A549 (cell line): ENCODE results near the gene IMPA2.

Source experiments
- SMC3 ChIP-seq: fragments of >200 bp; sonication (Bioruptor Twin); formaldehyde crosslinking; IDR thresholded peaks from 3 replicates; pipeline ENCODE4 v1.6.1; 2018; ENCODE audit warnings: inconsistent platforms
- TF ChIP-seq, protein P1 (sequence below): IDR thresholded peaks from 2 replicates; pipeline ENCODE4 v1.6.1; 2012
- TF ChIP-seq, protein P2 (sequence below): fragments of >200 bp; sonication (Bioruptor Twin); formaldehyde crosslinking; IDR thresholded peaks from 3 replicates; pipeline ENCODE4 v1.5.1; 2016

DNA sequence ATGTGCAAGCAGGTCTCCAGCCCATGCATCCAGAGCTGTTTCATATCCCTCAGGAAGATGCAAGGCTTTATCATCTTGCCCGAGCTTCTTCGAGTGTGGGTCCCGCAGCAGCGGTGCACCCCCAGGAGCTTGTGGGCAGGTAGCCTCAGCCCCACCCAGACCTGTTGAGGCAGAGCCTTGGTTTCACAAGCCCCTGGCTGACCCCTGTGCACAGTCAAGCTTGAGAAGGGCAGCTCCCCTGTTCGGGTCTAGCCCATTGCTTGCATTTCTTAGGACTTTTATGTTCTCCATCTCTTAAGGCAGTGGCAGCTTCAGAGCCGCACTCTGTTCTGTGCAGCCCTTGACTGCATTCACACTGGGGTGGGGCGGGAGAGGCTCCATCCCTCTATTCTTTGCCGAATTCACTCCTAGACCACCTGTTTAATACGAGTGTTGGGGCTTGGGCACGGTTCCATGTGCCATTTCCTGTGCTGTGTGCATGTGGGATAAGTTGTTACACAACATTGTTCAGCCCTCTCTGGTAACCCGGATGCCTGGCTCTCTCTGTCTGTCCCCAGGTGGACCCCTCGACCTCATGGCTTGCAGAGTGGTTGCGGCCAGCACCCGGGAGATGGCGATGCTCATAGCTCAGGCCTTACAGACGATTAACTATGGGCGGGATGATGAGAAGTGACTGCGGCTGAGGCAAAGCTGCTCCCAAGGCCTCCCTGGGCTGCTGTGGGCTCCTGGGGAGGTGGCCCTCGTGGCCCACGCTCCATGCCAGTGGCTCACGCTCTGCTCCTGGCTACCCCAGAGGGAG lies 48.7 kb downstream of the IMPA2 start:
- TF ChIP-seq, protein P1, sequence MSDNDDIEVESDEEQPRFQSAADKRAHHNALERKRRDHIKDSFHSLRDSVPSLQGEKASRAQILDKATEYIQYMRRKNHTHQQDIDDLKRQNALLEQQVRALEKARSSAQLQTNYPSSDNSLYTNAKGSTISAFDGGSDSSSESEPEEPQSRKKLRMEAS: no peak
- no peak for TF ChIP-seq SMC3
- TF ChIP-seq, protein P2, sequence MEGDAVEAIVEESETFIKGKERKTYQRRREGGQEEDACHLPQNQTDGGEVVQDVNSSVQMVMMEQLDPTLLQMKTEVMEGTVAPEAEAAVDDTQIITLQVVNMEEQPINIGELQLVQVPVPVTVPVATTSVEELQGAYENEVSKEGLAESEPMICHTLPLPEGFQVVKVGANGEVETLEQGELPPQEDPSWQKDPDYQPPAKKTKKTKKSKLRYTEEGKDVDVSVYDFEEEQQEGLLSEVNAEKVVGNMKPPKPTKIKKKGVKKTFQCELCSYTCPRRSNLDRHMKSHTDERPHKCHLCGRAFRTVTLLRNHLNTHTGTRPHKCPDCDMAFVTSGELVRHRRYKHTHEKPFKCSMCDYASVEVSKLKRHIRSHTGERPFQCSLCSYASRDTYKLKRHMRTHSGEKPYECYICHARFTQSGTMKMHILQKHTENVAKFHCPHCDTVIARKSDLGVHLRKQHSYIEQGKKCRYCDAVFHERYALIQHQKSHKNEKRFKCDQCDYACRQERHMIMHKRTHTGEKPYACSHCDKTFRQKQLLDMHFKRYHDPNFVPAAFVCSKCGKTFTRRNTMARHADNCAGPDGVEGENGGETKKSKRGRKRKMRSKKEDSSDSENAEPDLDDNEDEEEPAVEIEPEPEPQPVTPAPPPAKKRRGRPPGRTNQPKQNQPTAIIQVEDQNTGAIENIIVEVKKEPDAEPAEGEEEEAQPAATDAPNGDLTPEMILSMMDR: no peak
